Endometrial microvascular endothelial cells (primary cell): ENCODE measurements around the gene WASL. TPM values are rescaled to one million over a fixed set of nuclear protein-coding genes. Genes with fewer than 3 reads are reported as not detected.
"Not testable (repeated sequence)": the region's sequence is repeated elsewhere in the genome, so short reads cannot be mapped to it uniquely, and the experiment has no call there.

ENCODE experiments used
- in situ Hi-C: cut with HindIII; loops from 2 replicates; pipeline ENCODE4 v1.10.0; 2017; ENCODE audit warnings: low sequenced_read_pairs, low pct_unique_long_range_greater_than_20kb; ENCODE audit errors: inconsistent ontology term
- total RNA-seq: library from RNA; depleted of rRNA; stranded (reverse); fragments of >200 nt; gene quantifications from one replicate; pipeline ENCODE4 v1.2.3, GENCODE V29; 2015; ENCODE audit errors: inconsistent ontology term

WASL gene
- total RNA-seq, result 15.0 TPM

GRCh38 chr7:123748734-123749536 lies at the start of gene WASL:
Gene WASL, minus strand, starts transcription at chr7:123749003. Its CDS starts 269 bp downstream, at chr7:123748734.
- in situ Hi-C loops, result no loop called here

GRCh38 chr7:123797673-123798531 lies 49.1 kb upstream of the WASL start:
- in situ Hi-C loops, result no loop called here

GRCh38 chr7:123796568-123796967 lies 47.8 kb upstream of the WASL start:
- in situ Hi-C loops, result no loop called here

- in situ Hi-C loops, result no loop called here
Measured at GRCh38 chr7:123795917-123796316, 47.1 kb upstream of the WASL start.

GRCh38 chr7:123795116-123795515 lies 46.3 kb upstream of the WASL start:
- in situ Hi-C loops, result not testable (repeated sequence)

- in situ Hi-C loops, result no loop called here
Measured at GRCh38 chr7:123792547-123792946, 43.7 kb upstream of the WASL start.

GRCh38 chr7:123791001-123791400 lies 42.2 kb upstream of the WASL start:
- in situ Hi-C loops, result no loop called here

GRCh38 chr7:123789817-123790216 lies 41.0 kb upstream of the WASL start:
- in situ Hi-C loops, result no loop called here

- in situ Hi-C loops, result no loop called here
Measured at GRCh38 chr7:123789206-123789784, 40.5 kb upstream of the WASL start.

GRCh38 chr7:123788584-123788983 lies 39.8 kb upstream of the WASL start:
- in situ Hi-C loops, result no loop called here

GRCh38 chr7:123787220-123788007 lies 38.6 kb upstream of the WASL start:
- in situ Hi-C loops, result no loop called here

GRCh38 chr7:123784263-123784662 lies 35.5 kb upstream of the WASL start:
- in situ Hi-C loops, result no loop called here

- in situ Hi-C loops, result no loop called here
Measured at GRCh38 chr7:123783820-123784219, 35.0 kb upstream of the WASL start.

- in situ Hi-C loops, result no loop called here
Measured at GRCh38 chr7:123782071-123782798, 33.4 kb upstream of the WASL start.

- in situ Hi-C loops, result not testable (repeated sequence)
Measured at GRCh38 chr7:123780472-123780871, 31.7 kb upstream of the WASL start.

- in situ Hi-C loops, result no loop called here
Measured at GRCh38 chr7:123774496-123774895, 25.7 kb upstream of the WASL start.

- in situ Hi-C loops, result no loop called here
Measured at GRCh38 chr7:123773481-123773880, 24.7 kb upstream of the WASL start.

GRCh38 chr7:123772652-123773051 lies 23.8 kb upstream of the WASL start:
- in situ Hi-C loops, result no loop called here
